Muscle of back (tissue), 13 donors: Measurements from ENCODE around the gene NCAM2. TPM values are rescaled to one million over a fixed set of nuclear protein-coding genes. Genes with fewer than 3 reads are reported as not detected.

Experiments used
- DNase-seq, 3 donors: peaks; one replicate each; pipeline versions ENCODE4 v3.0.0 to v3.0.0-alpha.2; 2013
- long read RNA-seq, 9 donors: transcript quantifications; one replicate each; lab custom pipeline, GENCODE V29; 2026
- polyA plus RNA-seq, 10 donors: library from polyadenylated mRNA; unstranded; fragments of 120-200 nt; gene quantifications; one replicate each; pipeline ENCODE4 v1.2.1, GENCODE V29; 2013; ENCODE audit not compliant: insufficient read length in 10 of 10

NCAM2 gene
- 10 to 100 TPM in 2 of 10 donors, 1 to 10 TPM in 8; 4.4 to 10.5 (median 8.2) TPM for polyA plus RNA-seq
- long read RNA-seq, donor 1, result 0 reads
- long read RNA-seq, donor 2, full-length matches to known transcripts, result 1 of 1 reads
- long read RNA-seq, donor 2, partial matches to known transcripts, result 0 of 1 reads
- long read RNA-seq, donor 2, other reads (novel, unspliced or antisense), result 0 of 1 reads
- long read RNA-seq, donor 3, result 0 reads
- long read RNA-seq, donor 4, result 0 reads
- long read RNA-seq, donor 5, result 0 reads
- long read RNA-seq, donor 6, full-length matches to known transcripts, result 2 of 2 reads
- long read RNA-seq, donor 6, partial matches to known transcripts, result 0 of 2 reads
- long read RNA-seq, donor 6, other reads (novel, unspliced or antisense), result 0 of 2 reads
- long read RNA-seq, donor 7, result 0 reads
- long read RNA-seq, donor 8, result 0 reads
- long read RNA-seq, donor 9, result 0 reads

GRCh38 chr21:20997636-20998455, at the start of gene NCAM2:
NCAM2 (plus strand) TSS chr21:20998409.
- peak; percentile 77 to 91 (median 82) for DNase-seq

- no peak for DNase-seq
Observed at GRCh38 chr21:20949884-20950283, 48.3 kb upstream of the NCAM2 start.

- no peak for DNase-seq
Observed at GRCh38 chr21:20965816-20966215, 32.4 kb upstream of the NCAM2 start.

DNA sequence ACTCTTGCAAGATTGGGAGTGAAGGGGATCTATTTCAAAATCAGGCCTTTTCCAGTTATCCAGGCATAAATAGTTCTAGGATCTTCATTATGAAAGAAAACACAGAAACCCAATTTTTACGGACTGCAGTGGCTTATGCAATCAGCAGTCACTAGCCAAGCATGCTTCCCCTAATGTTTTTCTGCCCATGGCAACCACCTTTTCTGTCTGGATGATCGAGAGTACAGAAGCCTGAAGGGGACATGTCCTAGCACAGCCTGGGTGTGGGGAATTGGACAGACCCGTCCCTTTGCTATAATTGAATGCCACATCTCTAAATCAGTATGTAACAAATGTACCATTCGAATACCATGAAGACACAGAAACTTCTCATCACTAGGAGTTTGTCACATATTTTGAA, 29.8 kb upstream of the NCAM2 start:
- no peak for DNase-seq

- peak; percentile 6 to 55 (median 14) for DNase-seq
Observed at GRCh38 chr21:20970691-20971090, 27.5 kb upstream of the NCAM2 start.

GRCh38 chr21:20971296-20971921, 26.8 kb upstream of the NCAM2 start:
- DNase-seq, result peak; percentile 54 to 83 (median 63)

DNA sequence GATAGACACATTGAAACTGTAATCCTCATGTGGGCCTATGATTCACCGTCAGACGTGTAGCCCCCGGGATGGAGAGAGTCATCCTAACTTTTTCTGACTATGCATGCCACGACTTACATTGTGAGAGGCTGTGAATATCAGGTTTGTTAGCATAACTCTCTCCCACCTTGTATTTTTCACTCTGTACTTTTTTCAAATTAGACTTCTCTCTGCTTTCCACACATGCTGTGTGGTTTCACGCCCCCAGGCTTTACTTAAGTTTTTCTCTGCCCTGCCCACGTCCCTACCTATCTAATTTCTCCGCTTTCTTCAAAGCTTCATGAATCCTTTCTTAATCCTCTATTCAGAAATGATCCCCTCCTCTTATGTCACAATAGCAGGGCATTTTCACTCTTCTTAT, 3.4 kb upstream of the NCAM2 start:
- no peak for DNase-seq

GRCh38 chr21:20996421-20997310, 1.5 kb upstream of the NCAM2 start:
- DNase-seq, result peak in 1 of 3 donors; percentile 4

DNA sequence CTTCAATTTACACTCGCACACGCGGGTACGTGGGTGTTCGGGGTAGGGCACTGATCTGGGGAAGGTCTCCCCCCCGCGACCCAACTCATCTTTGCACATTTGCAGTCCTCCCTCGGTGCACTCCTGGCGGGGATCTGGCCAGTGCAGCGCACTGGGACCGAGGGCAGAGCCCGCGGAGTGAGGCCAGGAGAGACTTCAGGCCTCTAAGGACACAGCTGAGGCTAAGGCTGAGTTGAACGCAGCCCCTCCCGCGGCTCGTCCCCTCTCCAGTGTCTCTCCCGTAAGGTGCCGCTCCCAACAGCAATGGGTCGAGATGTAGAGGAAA, 936 bp upstream of the NCAM2 start:
- DNase-seq, result no peak

GRCh38 chr21:20998456-20998789, 214 bp downstream of the NCAM2 start:
- DNase-seq, result no peak

DNA sequence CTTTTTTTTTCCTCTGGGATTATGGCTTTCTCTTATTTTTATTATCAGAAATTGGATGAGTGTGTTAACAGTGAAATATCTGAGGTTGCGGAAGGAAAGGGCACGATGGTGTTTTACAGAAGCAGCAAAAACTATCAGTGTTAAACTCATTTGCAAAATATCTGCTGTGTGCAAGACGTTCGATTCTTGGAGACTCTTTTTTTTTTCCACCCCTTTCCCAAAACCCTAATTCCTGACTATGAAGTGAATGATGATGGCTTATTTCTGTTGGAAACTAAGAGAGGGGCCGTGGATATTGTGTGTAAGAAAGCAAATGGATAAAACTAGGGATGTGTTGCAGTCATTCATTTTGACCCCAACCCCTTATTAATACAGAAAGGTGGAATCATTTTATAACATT, 677 bp downstream of the NCAM2 start:
- DNase-seq, result peak in 1 of 3 donors; percentile 46

DNA sequence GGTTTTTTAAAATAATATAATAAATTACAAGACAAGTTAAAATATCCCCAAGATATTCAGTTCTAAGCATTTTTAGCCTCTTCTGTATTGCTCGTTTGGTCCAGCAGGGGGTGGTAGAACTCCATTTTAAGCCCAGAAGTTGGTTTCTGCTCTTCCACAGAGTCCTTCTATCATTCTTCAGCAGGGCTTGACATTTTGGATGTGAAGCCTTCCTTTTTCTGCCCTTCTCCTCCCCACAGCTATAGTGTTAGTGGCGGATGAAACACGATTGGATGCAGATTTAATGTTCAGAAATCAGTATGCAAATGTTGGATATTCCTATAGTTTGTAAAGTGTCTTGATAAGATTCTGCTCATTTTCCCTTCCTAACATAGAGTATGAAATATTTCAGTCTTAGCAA, 1.4 kb downstream of the NCAM2 start:
- DNase-seq, result peak; percentile 54 to 78 (median 64)

- peak in 1 of 3 donors; percentile 22 for DNase-seq
Observed at GRCh38 chr21:21000591-21001175, 2.5 kb downstream of the NCAM2 start.

DNA sequence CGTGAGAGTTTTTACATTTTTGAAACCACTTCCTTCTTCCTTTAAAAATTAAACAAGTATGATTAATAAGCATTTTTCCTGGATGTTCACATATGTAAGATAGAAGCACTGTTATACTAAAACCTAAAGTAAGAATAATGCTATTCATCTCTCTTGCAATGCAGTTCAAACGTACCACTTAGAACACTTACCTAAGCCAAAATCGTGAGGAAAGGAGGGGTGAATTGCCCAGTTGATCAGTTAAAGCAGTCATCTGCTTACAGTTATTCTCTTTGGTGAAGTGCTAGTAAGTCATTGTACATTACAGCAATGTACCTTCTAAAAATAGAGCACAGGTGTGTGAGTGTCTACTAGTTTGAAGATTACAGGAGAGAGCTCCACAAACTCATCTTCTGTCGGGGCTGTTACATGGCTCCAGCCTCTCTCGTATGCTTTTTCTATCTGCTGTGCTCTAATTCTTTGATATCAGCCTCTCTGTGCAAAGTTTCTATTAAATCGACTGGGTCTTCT, 3.4 kb downstream of the NCAM2 start:
- DNase-seq, result no peak

DNA sequence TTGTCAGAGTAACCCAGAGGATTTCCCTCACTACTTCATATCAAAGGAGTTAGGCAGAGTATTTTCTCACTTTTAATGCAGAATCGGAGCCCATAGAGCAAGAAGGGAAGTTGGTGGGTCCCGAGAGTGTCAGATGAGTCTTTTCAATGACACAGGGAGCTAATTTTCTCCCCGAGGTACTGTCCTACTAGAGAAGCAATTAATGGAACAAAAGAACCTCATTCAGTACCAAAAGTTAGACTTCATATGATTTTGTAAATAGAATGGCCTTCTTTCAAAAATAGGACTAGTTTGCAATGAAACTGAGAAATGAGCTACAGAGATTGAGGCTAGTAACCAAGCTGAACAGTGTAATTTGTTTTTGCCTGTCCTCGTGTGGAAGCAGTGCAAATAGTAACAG, 3.9 kb downstream of the NCAM2 start:
- DNase-seq, result no peak

- no peak for DNase-seq
Observed at GRCh38 chr21:21003701-21004100, 5.5 kb downstream of the NCAM2 start.

DNA sequence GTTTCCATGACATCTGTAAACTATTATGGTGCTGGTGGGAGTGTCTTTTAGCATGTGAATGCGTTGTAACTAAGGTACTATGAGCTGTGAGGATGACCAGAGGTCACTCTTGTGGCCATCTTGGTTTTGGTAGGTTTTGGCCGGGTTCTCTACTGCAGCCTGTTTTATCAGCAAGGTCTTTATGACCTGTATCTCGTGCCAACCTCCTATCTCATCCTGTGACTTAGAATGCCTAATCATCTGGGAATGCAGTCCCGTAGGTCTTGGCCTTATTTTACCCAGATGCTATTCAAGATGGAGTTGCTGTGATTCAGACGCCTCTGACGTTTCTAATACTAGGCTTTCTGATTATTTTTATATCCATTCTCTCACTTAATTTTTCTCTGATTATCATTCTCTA, 9.4 kb downstream of the NCAM2 start:
- DNase-seq, result no peak

GRCh38 chr21:21010228-21010627, 12.0 kb downstream of the NCAM2 start:
- no peak for DNase-seq

DNA sequence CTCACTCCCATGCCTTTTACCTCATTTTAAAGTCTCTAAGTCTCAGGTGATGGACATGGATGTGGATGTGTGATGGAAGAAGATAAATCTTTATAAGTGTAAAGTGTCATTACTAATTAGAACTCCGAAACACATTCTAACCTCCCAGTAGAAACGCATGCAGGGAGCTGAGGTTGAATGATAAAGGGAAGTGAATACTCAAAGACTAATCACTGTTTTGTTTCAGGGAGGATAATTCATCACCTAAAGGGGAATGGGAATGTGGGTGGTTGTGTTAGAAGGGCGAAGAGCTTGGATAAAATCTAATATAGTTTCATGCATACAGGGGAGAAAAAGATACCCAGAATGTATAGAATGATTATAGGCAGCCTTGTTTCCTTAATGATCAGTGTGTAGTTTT, 12.5 kb downstream of the NCAM2 start:
- no peak for DNase-seq

- DNase-seq, result no peak
Observed at GRCh38 chr21:21018821-21019220, 20.6 kb downstream of the NCAM2 start.

DNA sequence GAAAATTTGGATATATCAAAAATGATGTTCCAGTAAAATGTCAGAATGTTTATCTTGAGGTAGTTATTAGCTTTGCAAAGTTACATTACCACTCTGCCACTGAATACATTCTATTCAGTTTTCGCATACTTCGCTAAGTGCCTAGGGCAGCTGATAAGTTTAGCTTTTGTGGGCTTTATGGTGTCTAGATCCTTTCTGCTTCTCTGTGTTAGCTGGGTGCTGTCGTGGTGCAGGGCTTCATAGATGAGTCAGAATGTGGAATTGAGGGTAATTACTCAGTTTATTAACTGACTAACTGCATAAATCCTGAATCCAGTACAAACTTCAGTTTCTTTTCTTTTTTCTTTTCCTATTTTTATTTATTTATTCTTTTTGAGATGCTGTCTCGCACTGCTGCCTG, 21.5 kb downstream of the NCAM2 start:
- no peak for DNase-seq
